HL-60 (cell line): ENCODE results near the gene SIMC1.

ENCODE experiments used
- GABPA ChIP-seq: IDR thresholded peaks from 2 replicates; pipeline ENCODE4 v1.6.1; 2012; ENCODE audit warnings: low read depth
- POLR2AphosphoS5 ChIP-seq: IDR thresholded peaks from 2 replicates; pipeline ENCODE4 v1.6.1; 2012; ENCODE audit warnings: low read depth
- TF ChIP-seq, protein P1 (sequence below): IDR thresholded peaks from one replicate; pipeline ENCODE4 v1.5.1; 2011; ENCODE audit warnings: low read length, control low read depth, inconsistent platforms; ENCODE audit not compliant: insufficient read depth

DNA sequence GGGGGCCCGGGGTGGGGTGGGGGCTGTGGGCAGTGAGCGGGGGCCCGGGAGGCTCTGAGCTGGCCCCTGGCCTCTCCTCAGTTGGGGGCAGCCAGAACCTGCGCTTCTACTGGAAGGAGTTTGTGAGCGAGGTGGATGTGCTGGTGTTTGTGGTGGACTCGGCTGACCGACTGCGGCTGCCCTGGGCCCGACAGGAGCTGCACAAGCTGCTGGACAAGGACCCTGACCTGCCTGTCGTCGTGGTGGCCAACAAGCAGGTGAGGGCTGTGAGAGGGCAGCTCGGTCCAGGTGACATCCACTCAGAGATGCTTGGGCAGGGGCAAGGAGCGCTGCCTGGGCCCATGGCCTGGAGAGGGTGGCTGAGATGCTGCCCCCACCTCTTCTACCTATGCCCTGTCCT lies 130.5 kb downstream of the SIMC1 start:
- TF ChIP-seq, protein P1, sequence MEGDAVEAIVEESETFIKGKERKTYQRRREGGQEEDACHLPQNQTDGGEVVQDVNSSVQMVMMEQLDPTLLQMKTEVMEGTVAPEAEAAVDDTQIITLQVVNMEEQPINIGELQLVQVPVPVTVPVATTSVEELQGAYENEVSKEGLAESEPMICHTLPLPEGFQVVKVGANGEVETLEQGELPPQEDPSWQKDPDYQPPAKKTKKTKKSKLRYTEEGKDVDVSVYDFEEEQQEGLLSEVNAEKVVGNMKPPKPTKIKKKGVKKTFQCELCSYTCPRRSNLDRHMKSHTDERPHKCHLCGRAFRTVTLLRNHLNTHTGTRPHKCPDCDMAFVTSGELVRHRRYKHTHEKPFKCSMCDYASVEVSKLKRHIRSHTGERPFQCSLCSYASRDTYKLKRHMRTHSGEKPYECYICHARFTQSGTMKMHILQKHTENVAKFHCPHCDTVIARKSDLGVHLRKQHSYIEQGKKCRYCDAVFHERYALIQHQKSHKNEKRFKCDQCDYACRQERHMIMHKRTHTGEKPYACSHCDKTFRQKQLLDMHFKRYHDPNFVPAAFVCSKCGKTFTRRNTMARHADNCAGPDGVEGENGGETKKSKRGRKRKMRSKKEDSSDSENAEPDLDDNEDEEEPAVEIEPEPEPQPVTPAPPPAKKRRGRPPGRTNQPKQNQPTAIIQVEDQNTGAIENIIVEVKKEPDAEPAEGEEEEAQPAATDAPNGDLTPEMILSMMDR, result no peak
- TF ChIP-seq POLR2AphosphoS5 (no peak), GABPA (no peak)
